GM12892 (cell line): ENCODE measurements around the gene FRMD4B.

Experiments
- POLR2A ChIP-seq: IDR thresholded peaks from 2 replicates; pipeline ENCODE4 v1.6.1; 2011; ENCODE audit warnings: low read depth, low read length, control low read depth
- TAF1 ChIP-seq: IDR thresholded peaks from 2 replicates; pipeline ENCODE4 v1.6.1; 2011; ENCODE audit warnings: low read depth, mild to moderate bottlenecking, control low read depth, low read length, borderline replicate concordance

DNA sequence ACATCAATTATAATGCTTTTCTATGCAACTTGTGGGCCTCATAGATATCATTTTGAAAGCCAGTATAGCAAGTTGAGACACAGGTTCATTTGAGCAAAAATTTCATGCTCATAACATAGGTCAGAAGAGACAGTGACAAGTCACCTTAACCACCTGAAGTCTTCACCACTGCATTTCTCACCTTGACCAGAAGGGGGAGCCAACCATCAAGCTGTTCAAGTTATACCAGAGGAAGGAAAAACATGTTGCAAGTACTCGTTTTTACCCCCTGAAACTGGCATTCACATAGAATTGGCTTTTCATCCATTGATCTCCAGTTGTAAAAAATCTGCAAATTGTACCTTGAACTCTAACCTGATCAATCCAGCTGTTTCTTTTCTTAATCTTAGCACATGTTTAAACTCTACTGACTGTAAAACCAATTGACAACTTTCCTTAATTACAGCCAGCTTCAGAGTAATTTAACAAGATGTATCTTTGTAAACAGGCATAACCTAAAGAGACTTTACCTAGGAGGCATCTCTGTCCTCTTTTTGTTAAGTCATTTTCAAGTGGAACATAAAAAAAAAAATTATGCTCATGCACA, 264.9 kb downstream of the FRMD4B start:
- TF ChIP-seq POLR2A (no peak), TAF1 (no peak)
